GM10847 (cell line): ENCODE measurements around the gene EVI5L.

Experiments used
- POLR2A ChIP-seq: IDR thresholded peaks from 2 replicates; pipeline ENCODE4 v1.6.1; 2011; ENCODE audit not compliant: insufficient read length; ENCODE audit errors: extremely low read depth

Gene EVI5L

DNA sequence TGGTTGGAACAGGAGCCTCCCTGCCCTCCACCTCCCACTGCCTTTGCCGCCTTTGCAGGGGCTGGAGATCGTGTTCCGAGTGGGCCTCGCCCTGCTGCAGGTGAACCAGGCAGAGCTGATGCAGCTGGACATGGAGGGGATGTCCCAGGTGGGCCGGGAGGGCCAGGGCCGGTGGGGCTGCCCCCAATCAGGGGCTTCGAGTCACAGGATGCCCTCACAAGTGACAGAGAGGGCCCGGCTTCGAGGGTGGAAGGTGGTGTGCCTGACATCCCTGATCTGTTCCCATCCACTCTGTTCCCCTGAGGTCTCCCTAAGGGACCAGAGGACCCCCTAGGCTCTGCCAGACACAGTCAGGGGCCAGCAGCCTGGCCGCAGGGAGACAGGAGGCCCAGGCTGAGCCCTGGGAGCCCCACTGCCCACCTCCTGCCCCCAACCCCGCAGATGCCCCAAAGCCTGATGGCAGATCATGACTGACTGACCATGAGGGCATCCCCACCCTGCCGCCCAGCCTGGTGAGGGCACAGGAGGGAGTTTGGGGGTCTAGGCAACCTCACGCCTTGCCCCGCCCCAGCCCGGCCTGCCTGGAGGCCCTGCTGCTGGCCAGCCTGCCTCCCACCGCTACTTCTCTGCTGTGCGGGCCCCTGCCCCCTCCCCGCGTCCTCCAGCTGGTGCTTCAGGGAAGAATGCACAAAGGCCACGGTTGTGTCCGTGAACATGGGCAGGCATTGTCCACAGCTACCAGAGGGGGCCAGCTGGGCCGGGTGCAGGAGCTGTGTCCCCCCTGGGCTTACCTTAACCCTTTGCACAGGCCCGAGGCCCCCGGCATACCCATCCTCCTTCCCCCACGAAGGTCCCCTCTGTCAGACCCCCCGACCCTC, 21.8 kb downstream of the EVI5L start:
- TF ChIP-seq POLR2A: no peak

GRCh38 chr19:7852851-7853769, 23.1 kb downstream of the EVI5L start:
- TF ChIP-seq POLR2A: no peak

- no peak for TF ChIP-seq POLR2A
Observed at GRCh38 chr19:7853770-7854128, 23.7 kb downstream of the EVI5L start.

DNA sequence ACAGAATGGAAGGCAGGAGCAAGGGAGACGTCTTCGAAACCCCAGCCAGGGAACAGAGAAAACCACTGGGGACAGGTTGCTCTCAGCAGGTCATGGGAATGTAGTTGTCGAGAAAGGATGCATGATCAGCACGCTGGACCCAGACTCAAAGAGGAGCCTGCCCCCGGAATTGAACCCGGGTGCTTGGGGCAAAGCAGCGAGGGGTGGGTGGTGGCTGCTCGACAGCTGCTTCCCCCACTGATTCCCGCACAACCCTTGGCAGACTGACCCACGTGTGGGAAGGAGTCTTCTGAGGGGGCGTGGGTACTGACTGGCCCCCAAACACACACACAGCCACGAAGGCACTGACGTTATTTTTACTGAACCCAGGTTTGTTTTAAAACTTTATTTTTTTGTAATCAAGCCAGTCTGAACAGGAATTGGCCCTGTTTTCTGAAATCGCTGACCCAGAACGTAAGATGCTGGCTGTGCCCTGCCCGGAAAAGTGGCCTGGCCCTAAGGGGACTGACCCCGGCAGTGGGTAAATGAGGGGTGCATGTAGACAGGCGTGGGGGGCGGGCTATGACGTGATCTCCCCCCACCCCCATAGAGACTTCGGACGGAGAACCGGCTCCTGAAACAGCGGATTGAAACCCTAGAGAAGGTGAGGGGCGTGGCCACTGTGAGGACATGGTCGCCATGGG, 25.5 kb downstream of the EVI5L start:
- TF ChIP-seq POLR2A: no peak

- TF ChIP-seq POLR2A: no peak
Observed at GRCh38 chr19:7856109-7856591, 26.1 kb downstream of the EVI5L start.

DNA sequence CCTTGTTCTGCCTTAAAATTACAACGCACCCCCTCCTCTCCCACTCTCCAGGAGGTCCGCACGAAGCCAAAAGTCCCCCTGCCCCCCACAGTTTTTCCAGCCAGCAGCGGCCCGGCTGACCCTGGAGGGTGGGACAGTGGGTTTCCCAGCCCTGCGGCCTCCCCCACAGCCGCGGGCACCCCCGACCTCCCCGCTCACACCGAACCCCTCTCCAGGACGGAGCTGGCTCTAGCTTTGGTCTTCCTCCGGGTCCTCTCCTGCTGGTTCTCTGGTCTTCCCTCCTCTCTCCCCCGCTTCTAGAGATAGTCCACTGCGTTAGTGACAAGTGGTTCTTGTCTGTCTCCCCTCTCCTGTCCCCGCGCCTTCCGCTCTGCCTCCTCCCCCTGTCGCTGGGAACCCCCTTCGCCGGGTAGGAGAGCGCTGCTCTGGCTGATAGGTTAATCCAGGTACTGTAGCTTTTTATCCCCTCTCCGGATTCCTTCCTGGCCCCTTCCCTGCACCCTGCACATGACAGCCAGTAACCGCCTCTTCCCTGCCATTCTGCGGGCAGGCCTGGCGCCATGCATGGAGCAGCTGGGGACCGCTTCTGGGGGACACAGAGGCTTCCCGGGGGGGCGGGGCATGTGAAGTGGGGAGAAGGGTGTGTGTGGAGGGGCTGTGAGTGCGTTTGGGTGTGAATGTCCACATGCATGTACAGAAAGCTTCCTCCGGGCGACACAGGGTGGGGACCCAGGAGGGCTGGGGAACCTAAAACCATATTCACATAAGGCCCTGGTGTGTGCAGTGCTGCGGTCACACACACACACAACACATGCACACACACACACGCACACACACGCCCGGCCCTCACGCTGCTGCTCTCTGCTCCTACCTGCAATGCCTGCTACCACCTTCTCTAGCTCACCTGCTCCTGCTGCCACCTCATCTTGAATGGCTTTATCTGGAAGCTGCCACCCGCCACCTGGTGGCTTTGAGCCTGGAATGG, 27.0 kb downstream of the EVI5L start:
- no peak for TF ChIP-seq POLR2A

DNA sequence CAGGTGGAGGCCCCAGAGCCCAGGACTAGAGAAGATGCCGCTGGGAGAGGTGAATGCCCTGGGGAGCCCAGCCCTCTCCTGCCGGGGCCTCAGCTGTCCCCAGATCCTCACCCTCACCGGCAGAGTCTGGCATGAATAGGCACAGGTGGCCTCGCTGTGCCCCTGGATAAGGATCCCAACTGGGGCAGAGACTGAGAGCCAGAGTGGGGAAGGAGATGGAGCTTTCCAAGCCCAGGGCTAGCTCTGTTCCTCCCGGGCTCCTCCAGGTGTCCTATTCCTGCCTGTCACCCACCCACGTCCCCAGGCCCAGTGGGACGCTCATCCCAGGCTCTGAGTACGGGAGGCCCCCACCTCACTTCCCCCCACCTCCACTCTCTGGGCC, 27.7 kb downstream of the EVI5L start:
- TF ChIP-seq POLR2A: no peak

DNA sequence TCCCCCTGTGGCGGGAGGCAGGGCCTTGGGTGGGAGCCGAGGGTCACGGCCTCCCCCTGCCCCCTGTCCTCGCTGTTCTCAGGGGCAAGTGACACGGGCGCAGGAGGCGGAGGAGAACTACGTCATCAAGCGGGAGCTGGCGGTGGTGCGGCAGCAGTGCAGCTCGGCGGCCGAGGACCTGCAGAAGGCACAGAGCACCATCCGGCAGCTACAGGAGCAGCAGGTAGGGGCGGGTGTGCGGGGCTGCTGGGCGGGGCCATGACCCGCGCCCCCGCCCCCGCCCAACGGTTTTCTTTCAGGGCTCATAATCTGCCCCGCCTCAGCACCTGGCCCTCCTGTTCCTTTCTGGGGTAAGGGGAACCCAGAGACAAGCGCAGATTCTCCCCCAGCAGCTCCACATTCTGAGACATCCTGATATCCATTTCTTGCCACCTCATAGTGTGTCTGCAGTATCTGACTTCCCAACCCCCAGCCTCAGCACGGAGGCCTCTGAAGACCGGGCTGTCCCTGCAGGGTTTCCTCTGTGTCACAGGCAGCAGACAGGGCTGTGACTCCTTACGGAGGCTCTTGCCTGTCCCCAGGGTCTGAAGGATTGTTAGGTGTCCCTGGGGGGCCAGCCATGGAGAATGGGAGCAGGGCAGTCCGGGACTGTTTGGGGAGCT, 28.2 kb downstream of the EVI5L start:
- no peak for TF ChIP-seq POLR2A

- no peak for TF ChIP-seq POLR2A
Observed at GRCh38 chr19:7859831-7860713, 30.1 kb downstream of the EVI5L start.

DNA sequence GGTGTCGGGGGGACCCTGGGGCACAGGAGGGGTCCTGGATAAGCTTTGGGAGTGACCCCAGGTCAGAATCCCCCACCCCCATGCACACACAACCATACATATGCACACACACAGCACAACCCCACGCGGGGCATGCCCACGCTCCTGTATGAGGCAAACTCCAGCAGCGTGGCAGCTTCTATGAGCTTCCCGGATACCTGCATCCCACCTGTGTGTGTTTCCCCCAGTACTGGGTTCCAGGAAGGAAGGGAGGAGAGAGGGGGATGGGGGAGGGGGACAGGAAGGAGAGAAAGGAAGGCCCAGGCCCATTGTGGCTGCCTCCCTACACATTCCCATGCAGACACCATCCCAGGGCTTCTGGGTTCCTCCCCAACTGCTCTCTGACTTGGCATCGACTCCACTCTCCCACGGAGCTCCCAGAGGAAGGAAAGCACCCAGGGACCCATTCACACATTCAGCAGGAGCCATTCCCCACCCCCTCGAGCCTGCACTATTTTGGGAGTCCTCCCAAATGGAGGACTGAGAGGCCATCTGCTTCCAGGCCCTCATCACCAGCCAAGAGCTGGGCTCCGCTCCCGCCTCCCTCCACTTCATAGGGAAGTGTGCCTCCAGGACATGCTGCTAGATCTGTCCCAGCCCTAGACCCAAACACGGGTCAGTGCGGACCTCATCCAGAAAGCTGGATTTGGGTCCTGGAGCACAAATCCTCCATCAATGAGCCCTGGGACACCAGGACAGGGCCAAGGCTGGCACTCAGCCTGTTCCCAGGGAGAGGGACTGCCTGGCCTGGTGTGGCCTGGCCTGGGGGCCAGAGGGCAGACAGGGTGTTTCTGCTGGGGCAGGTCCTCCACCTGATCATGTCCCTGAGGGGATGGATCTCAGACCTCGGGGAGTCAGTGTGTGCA, 30.9 kb downstream of the EVI5L start:
- no peak for TF ChIP-seq POLR2A

DNA sequence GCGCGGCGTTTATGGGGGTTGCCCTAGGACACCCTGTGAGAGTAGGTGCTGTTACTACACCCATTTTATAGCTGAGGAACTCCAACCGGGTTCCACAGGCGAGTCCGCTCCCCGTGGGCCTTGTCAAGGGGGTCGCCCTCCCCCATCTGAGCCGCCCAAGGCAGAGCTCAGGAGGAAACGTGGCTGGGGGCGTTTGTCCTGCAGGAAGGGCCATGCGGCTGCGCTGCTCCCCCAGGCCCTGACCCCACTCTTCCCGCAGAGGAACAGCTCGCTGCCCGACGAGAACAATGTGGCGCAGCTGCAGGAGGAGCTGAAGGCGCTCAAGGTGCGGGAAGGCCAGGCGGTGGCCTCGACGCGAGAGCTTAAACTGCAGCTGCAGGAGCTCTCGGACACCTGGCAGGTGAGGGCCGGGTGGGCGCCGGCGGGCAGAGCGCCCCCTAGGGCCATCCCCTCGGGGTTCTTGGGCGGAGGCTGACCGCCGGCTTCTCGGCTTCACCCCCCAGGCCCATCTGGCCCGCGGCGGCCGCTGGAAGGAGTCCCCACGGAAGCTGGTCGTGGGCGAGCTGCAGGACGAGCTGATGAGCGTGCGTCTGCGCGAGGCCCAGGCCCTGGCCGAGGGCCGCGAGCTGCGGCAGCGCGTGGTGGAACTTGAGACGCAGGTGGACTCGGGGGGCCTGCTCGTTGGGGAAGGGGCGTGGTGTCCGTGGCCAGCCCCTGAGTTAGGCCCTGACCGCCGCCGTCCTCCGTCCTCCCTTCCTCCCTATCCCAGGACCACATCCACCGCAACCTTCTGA, 31.8 kb downstream of the EVI5L start:
- TF ChIP-seq POLR2A: no peak
